Muscle of back (tissue), 13 donors: Measurements from ENCODE around the gene ARID2. TPM values are rescaled to one million over a fixed set of nuclear protein-coding genes. Genes with fewer than 3 reads are reported as not detected.

Experiments used
- DNase-seq, 3 donors: peaks; one replicate each; pipeline versions ENCODE4 v3.0.0 to v3.0.0-alpha.2; 2013
- long read RNA-seq, 9 donors: transcript quantifications; one replicate each; lab custom pipeline, GENCODE V29; 2026
- polyA plus RNA-seq, 10 donors: library from polyadenylated mRNA; unstranded; fragments of 120-200 nt; gene quantifications; one replicate each; pipeline ENCODE4 v1.2.1, GENCODE V29; 2013; ENCODE audit not compliant: insufficient read length in 10 of 10

ARID2 gene
- 10 to 100 TPM; 13.0 to 20.6 (median 17.5) TPM for polyA plus RNA-seq
- long read RNA-seq, donor 1, partial matches to known transcripts: 0 of 1 reads
- long read RNA-seq, donor 1, other reads (novel, unspliced or antisense): 0 of 1 reads
- long read RNA-seq, donor 2, partial matches to known transcripts: 18 of 19 reads
- long read RNA-seq, donor 2, other reads (novel, unspliced or antisense): 0 of 19 reads
- long read RNA-seq, donor 3: 0 reads
- long read RNA-seq, donor 4: 0 reads
- long read RNA-seq, donor 5, partial matches to known transcripts: 5 of 5 reads
- long read RNA-seq, donor 5, other reads (novel, unspliced or antisense): 0 of 5 reads
- long read RNA-seq, donor 6, partial matches to known transcripts: 24 of 24 reads
- long read RNA-seq, donor 6, other reads (novel, unspliced or antisense): 0 of 24 reads
- long read RNA-seq, donor 7: 0 reads
- long read RNA-seq, donor 8, partial matches to known transcripts: 69 of 69 reads
- long read RNA-seq, donor 8, other reads (novel, unspliced or antisense): 0 of 69 reads
- long read RNA-seq, donor 9: 0 reads

DNA sequence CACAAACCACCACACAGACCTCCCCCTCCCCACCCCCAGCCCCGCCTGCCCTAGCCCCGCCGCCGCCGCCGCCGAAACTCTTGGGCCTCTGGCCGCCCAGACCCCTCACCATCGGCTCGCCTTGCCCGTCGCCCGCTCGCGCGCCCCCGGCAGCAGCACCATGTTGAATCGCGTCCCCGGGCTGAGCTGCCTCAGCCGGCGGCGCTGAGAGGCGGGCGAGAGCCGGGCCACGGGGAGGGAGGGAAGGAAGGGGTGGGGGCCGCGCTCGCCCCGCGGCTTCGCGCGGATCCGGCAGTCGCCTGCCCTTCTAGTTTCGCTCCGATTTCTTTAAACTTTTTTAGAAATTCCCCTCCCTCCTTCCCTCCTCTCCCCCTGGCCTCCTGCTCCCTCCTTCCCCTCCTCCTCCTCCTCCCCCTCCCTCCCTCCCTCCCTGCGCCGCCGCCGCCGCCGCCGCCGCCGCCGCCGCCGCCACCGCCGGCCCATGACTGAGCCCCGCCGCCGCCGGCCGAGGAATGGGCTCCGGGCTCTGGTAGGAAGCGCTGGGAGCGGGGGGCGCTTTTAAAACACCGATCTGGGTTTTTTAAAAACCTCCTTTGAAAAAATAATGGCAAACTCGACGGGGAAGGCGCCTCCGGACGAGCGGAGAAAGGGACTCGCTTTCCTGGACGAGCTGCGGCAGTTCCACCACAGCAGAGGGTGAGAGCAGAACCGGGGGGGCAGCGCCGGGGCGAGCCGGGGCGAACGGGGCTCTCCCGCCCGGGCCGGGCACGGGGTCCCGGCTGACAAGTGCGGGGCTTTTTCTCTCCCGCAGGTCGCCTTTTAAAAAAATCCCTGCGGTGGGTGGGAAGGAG, at the start of gene ARID2:
Gene ARID2, plus strand, starts transcription at position 474 of the 851 bp plus-strand sequence. Its CDS starts 131 bp downstream, at position 605.
- DNase-seq: peak; percentile 73 to 93 (median 80)

- no peak for DNase-seq
Observed at GRCh38 chr12:45680362-45680761, 49.1 kb upstream of the ARID2 start.

- DNase-seq: no peak
Observed at GRCh38 chr12:45681465-45681864, 48.0 kb upstream of the ARID2 start.

DNA sequence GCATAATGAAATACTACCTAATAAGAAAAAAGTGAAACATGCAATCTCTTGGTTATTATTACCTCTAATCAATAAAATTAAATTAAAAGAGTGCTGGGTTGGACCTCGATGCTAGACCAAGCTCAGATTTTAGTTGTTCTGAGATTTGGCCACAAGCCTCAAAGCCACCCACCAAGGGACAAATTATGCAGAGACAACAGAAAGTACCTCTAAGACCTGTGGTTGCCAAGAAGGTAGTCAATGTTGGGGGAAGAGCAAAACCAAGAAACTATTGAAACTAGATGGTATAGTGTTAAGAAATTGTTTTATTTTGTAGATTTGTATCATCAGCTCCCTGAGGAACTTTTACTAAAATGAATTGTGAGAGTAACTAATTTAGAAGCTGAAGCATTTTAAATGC, 43.8 kb upstream of the ARID2 start:
- no peak for DNase-seq

- DNase-seq: no peak
Observed at GRCh38 chr12:45687081-45688015, 42.2 kb upstream of the ARID2 start.

- DNase-seq: no peak
Observed at GRCh38 chr12:45688183-45688582, 41.3 kb upstream of the ARID2 start.

GRCh38 chr12:45695035-45695434, 34.5 kb upstream of the ARID2 start:
- DNase-seq: no peak

DNA sequence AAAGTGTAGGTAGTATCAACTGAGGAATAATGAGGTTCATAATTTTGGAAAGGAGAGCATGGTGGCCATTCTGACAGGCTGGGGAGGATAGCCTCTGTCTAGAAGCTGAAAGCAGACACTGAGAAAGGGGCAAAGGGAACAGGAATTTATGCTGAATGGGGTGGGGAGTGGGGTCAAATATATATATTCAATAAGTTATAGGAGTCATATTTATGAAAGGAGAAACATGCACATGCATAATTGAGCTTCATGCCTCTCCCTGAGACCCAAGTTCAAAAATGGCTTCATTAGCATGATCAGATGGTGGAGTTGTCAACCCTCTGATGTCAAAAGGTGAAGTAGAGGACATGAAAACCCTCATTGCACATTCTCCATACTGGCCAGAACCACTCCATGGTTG, 33.9 kb upstream of the ARID2 start:
- DNase-seq: no peak

DNA sequence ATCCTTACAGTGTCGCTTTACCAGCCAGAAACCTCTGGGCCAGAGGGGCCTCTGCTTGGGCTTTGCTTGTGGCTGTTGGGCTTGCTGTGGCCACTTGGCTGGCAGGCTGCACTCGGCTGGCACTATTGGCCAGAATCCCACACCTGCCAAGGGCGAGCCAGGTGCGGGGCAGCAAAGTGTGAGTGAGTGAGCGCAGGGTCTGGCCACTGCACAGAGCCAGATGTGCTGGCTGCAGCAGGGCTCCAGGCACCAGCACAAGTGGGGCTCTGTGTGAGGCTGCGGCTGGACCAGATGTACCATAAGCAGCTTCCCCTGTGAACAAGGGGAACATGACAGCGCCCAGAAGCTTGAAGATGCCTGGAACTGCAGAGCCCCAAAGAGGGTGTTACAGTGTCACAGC, 33.5 kb upstream of the ARID2 start:
- DNase-seq: no peak

DNA sequence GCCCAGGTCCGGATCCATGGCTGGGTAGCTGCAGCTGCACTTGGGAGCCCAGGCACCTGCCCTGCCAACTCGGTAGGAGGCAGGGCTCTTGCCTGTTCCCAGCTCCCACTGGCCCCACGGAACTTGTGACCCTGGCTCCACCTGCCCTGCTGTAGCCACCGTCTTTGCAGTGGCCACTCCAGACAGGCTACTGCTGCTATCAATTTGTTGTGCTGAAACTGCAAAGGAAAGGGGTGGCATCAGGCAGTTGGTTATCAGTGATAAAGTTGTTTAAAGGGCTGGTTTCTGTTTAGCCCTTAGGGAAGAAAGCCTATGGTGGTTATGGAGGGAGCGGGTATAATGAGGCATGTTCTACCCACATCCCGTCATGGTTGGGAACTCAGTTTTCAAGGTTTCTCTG, 32.1 kb upstream of the ARID2 start:
- no peak for DNase-seq

DNA sequence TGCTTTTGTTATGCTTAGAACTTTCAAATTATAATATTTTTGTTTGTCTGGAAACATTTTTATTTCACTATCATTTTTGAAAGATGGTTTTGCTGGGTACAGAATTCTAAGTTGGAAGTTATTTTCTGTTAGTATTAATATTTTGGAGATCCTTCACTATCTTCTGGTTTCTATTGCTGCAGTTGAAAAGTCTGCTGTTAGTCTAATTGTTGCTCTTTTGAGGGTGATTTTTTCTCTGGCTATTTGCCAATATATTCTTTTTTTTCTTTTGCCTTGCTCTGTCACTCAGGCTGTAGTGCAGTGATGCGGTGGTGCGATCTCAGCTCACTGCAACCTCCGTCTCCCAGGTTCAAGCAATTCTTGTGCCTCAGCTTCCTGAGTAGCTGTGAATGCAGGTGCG, 28.2 kb upstream of the ARID2 start:
- no peak for DNase-seq

DNA sequence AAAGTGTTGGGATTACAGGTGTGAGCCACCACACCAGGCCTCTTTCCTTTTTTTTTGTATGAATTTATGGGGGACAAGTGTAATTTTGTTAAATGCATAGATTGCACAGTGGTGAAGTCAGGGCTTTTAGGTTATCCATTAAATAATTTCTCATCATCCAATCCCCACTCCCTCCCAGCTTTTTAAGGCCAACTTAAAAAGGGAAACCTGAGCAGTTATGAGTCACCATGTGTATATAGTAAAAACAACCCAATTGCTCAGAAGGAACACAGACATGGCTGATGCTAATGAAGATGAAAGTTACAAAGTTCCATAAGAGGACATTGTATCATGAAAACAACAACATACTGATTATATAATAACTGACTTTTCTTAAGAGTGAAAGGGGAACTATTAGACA, 25.6 kb upstream of the ARID2 start:
- DNase-seq: no peak

DNA sequence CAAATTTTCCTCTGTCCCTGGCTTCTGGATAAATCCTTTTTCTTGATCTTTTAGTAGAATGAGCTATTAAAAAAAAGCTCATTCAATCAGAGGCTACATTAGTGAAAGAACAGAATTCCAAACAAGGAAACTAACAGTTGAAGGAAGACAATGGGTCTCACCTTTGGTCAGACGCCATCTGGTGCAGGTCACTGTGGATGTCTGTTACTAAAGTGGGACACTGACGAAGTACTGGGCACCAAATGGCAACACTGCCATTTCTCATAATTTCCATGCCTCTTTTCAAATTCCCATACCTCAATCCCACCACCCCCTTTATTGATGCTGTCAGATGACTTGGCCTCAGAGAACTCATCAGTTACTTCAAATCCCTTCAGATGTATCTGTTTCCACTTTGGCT, 24.5 kb upstream of the ARID2 start:
- no peak for DNase-seq

GRCh38 chr12:45705404-45705803, 24.1 kb upstream of the ARID2 start:
- DNase-seq: no peak

DNA sequence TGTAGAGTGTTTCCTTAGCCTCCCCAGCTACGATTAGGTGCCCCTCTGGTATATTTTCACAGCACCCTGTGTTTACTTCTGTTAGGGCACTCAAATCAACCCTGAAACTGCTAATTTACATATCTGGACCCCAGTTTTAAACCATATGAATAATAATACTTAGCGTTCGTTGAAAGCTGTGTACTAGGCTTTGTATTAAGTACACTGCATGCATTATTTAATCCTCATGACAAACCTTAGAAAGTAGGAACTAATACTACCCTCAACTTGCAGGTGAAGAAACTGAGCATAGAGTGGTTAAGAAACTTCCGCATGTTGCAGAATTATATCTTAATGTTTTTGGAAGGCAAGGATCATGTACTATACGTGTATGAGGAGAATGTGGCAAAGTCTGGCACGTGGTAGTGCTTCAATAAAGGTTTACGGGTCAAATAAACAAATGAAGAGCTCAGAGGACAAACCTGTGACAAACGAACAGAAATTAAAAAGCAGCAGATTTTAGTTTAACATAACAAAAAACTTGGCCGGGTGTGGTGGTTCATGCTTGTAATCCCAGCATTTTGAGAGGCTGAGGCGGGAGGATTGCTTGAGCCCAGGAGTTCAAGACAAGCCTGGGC, 22.2 kb upstream of the ARID2 start:
- no peak for DNase-seq

DNA sequence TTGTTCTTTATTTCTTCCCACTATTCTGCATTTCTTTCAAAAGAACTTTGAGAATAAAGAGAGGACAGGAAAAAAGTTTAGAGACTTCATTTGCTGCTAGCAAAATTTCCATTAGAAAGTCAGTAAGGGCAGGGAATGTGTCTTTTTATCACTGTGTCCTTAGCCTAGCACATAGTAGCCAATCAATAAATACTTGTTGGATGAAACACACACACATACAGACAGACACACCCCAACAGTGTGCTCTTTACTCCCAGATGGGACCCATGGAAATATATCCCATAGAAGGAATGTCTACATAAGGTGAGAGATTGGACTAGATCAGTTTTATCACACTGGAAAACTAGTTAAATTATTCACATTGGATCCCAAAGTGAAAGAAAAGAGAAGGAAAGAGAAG, 21.1 kb upstream of the ARID2 start:
- DNase-seq: no peak

DNA sequence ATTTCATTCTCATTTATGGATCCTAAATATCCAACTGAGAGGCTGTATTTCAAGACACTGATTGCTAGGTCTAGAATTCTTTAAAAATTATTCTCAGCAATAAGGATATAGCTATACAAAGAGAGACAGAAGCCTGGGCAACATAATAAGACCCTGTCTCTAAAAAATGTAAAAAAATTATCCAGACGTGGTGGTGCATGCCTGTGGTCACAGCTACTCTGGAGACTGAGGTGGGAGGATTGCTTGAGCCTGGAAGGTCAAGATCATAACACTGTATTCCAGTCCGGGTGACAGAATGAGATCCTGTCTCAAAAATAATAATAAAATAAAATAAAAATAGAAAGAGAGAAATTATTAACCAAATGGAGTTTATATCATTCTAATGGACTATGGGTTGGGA, 20.6 kb upstream of the ARID2 start:
- DNase-seq: no peak

GRCh38 chr12:45712319-45712718, 17.2 kb upstream of the ARID2 start:
- no peak for DNase-seq

DNA sequence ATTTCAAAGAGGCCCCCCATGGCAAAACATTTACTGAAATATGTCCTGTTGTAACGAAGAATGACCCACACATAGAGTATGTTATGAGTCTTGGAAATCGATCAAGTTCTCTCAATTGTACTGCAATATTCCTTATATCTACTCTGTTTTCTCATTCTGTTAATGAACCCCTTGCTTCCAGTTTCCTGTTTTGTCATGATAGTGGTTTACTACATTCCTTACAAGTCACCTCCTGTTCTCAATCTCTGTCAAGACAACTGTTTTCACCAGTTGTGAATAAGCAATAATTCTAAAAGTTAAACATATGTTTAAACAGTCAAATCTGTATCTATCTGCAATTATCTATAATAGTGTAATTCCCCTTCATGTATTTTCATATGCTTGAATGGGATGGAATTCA, 16.4 kb upstream of the ARID2 start:
- no peak for DNase-seq

DNA sequence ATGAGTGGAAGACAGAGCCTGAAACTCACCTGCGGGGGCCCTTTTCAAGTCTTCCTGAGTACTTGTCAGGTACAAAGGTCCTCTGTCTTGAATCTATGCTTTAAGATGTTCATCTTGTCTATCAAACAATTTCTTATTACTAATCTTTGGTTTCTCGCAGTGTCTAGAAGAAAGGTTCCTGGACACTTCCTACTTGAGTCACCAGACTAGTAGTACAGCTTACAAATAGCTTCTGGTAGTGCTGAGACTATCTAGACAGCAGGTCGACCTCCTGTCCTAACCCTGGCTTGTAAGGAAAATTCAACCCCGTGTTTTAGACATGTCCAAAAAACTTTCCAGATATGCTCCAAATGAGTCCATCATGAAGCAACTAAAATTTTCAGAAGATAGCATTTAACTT, 11.2 kb upstream of the ARID2 start:
- no peak for DNase-seq

GRCh38 chr12:45720069-45720468, 9.4 kb upstream of the ARID2 start:
- DNase-seq: no peak
